Activated CD4-positive, alpha-beta T cell treated with anti-CD3 and anti-CD28 coated beads, Interleukin-2, amount 10 ng/mL, durations not matched to agents 24 days and 14 days (primary cell): Measurements from ENCODE around the gene WSB2. TPM values are rescaled to one million over a fixed set of nuclear protein-coding genes. Genes with fewer than 3 reads are reported as not detected.
"Not testable (repeated sequence)": the region's sequence is repeated elsewhere in the genome, so short reads cannot be mapped to it uniquely, and the experiment has no call there.

Experiments
- DNase-seq: peaks from one replicate; pipeline ENCODE4 v3.0.0; 2022
- H3K27ac Mint-ChIP-seq: one replicate; pipeline ENCODE4 v1.8.0; 2022; ENCODE audit warnings: mild to moderate bottlenecking, mixed read lengths
- H3K27me3 Mint-ChIP-seq: one replicate; pipeline ENCODE4 v1.8.0; 2022; ENCODE audit warnings: mixed read lengths
- H3K36me3 Mint-ChIP-seq: one replicate; pipeline ENCODE4 v1.8.0; 2022; ENCODE audit warnings: low read depth, mild to moderate bottlenecking, mixed read lengths
- H3K4me1 Mint-ChIP-seq: one replicate; pipeline ENCODE4 v1.8.0; 2021; ENCODE audit warnings: mixed read lengths
- H3K4me3 Mint-ChIP-seq: one replicate; pipeline ENCODE4 v1.8.0; 2022; ENCODE audit warnings: mild to moderate bottlenecking, moderate library complexity, mixed read lengths
- H3K9me3 Mint-ChIP-seq: one replicate; pipeline ENCODE4 v1.8.0; 2021; ENCODE audit warnings: mixed read lengths
- intact Hi-C: fragments of 100-400 bp; cut with micrococcal nuclease; formaldehyde crosslinking; loops from one replicate; pipeline ENCODE4 v1.15.1; 2023
- total RNA-seq: library from RNA; stranded (reverse); gene quantifications from 2 replicates; pipeline ENCODE4 v1.2.3, GENCODE V29; 2022

Gene WSB2
- total RNA-seq, 1 donor from 2014 or later: 129 TPM

GRCh38 chr12:118082161-118082560 is 21.2 kb upstream of the WSB2 start:
- Mint-ChIP-seq H3K27ac (no peak overlapping the region), H3K27me3 (no peaks in the 10 kb centered on the region), H3K36me3 (no peaks in the 10 kb centered on the region), H3K9me3 (no peaks in the 10 kb centered on the region), H3K4me3 (no peak overlapping the region), H3K4me1 (no peaks in the 10 kb centered on the region)
- intact Hi-C loops: no loop called here
- DNase-seq: no peak

- H3K27ac Mint-ChIP-seq, DNase-seq, H3K36me3 Mint-ChIP-seq, H3K27me3 Mint-ChIP-seq, intact Hi-C loops, H3K9me3 Mint-ChIP-seq, H3K4me3 Mint-ChIP-seq, H3K4me1 Mint-ChIP-seq: not testable (repeated sequence)
Measured at GRCh38 chr12:118081521-118081920, 20.5 kb upstream of the WSB2 start.

- H3K4me1 Mint-ChIP-seq: no peaks in the 10 kb centered on the region
- H3K9me3 Mint-ChIP-seq: no peaks in the 10 kb centered on the region
- no peak for DNase-seq
- no peaks in the 10 kb centered on the region for H3K27me3 Mint-ChIP-seq
- intact Hi-C loops: no loop called here
- H3K27ac Mint-ChIP-seq: no peak overlapping the region
- H3K36me3 Mint-ChIP-seq: no peaks in the 10 kb centered on the region
- no peak overlapping the region for H3K4me3 Mint-ChIP-seq
Measured at GRCh38 chr12:118073768-118074167, 12.8 kb upstream of the WSB2 start.

- intact Hi-C loops: no loop called here
- Mint-ChIP-seq H3K4me3 (no peak overlapping the region), H3K27ac (no peak overlapping the region), H3K27me3 (no peaks in the 10 kb centered on the region), H3K36me3 (peaks cover 6% of the 10 kb centered on the region), H3K9me3 (no peaks in the 10 kb centered on the region), H3K4me1 (peaks cover 18% of the 10 kb centered on the region)
- DNase-seq: no peak
Measured at GRCh38 chr12:118070650-118071049, 9.7 kb upstream of the WSB2 start.

- H3K9me3 Mint-ChIP-seq: no peaks in the 10 kb centered on the region
- peaks cover 14% of the 10 kb centered on the region for H3K36me3 Mint-ChIP-seq
- intact Hi-C loops: no loop called here
- H3K27me3 Mint-ChIP-seq: no peaks in the 10 kb centered on the region
- H3K4me3 Mint-ChIP-seq: no peak overlapping the region
- H3K27ac Mint-ChIP-seq: no peak overlapping the region
- H3K4me1 Mint-ChIP-seq: peaks cover 38% of the 10 kb centered on the region
- no peak for DNase-seq
Measured at GRCh38 chr12:118068445-118068844, 7.5 kb upstream of the WSB2 start.

- H3K27ac Mint-ChIP-seq: no peak overlapping the region
Measured at GRCh38 chr12:118065380-118065779, 4.4 kb upstream of the WSB2 start.

GRCh38 chr12:118064608-118065007 is 3.6 kb upstream of the WSB2 start:
- Mint-ChIP-seq H3K4me1 (peaks cover 54% of the 10 kb centered on the region), H3K4me3 (peak overlapping the region; percentile 93), H3K27me3 (no peaks in the 10 kb centered on the region), H3K9me3 (no peaks in the 10 kb centered on the region), H3K36me3 (peaks cover 29% of the 10 kb centered on the region), H3K27ac (peak overlapping the region; percentile 97)
- intact Hi-C loops: loop anchor here (2.0 to 5.0 kb wide), 2 partner anchors 38 to 293 kb away; no protein-coding TSS in a partner anchor
- peak; percentile 74 for DNase-seq

More at GRCh38 chr12:118065380-118065779, 4.4 kb upstream of the WSB2 start:
- Mint-ChIP-seq H3K4me1 (peaks cover 46% of the 10 kb centered on the region), H3K27me3 (no peaks in the 10 kb centered on the region), H3K4me3 (peak overlapping the region; percentile 93), H3K36me3 (peaks cover 26% of the 10 kb centered on the region), H3K9me3 (no peaks in the 10 kb centered on the region)
- no peak for DNase-seq
- intact Hi-C loops: loop anchor here (2.0 kb wide), 1 partner anchor 37 kb away; no protein-coding TSS in a partner anchor

GRCh38 chr12:118063576-118064391 is 2.8 kb upstream of the WSB2 start:
- intact Hi-C loops: loop anchor here (2.0 to 5.0 kb wide), 2 partner anchors 39 to 294 kb away; no protein-coding TSS in a partner anchor
- H3K27ac Mint-ChIP-seq: peak overlapping the region; percentile 97
- peaks cover 60% of the 10 kb centered on the region for H3K4me1 Mint-ChIP-seq
- peaks cover 31% of the 10 kb centered on the region for H3K36me3 Mint-ChIP-seq
- no peaks in the 10 kb centered on the region for H3K9me3 Mint-ChIP-seq
- H3K27me3 Mint-ChIP-seq: no peaks in the 10 kb centered on the region
- peak overlapping the region; percentile 93 for H3K4me3 Mint-ChIP-seq
- DNase-seq: no peak

GRCh38 chr12:118061873-118062843 is 1.2 kb upstream of the WSB2 start:
- peaks cover 54% of the 10 kb centered on the region for H3K4me1 Mint-ChIP-seq
- peaks cover 33% of the 10 kb centered on the region for H3K36me3 Mint-ChIP-seq
- peak overlapping the region; percentile 93 for H3K4me3 Mint-ChIP-seq
- peak overlapping the region; percentile 97 for H3K27ac Mint-ChIP-seq
- H3K9me3 Mint-ChIP-seq: no peaks in the 10 kb centered on the region
- no peaks in the 10 kb centered on the region for H3K27me3 Mint-ChIP-seq
- peak; percentile 74 for DNase-seq
- intact Hi-C loops: loop anchor here (1.0 to 5.0 kb wide), 5 partner anchors 17 to 315 kb away; partner anchors contain the start of genes PEBP1, RFC5 and SUDS3

GRCh38 chr12:118060301-118061010 is 523 bp downstream of the WSB2 start:
- Mint-ChIP-seq H3K36me3 (peaks cover 30% of the 10 kb centered on the region), H3K4me1 (peaks cover 50% of the 10 kb centered on the region), H3K9me3 (no peaks in the 10 kb centered on the region), H3K27ac (peak overlapping the region; percentile 96), H3K27me3 (no peaks in the 10 kb centered on the region), H3K4me3 (peak overlapping the region; percentile 93)
- intact Hi-C loops: loop anchor here (1.0 to 5.0 kb wide), 7 partner anchors 8 to 316 kb away; partner anchors contain the start of genes PEBP1, RFC5 and SUDS3
- peak; percentile 86 for DNase-seq

GRCh38 chr12:118059341-118060191 is 1.4 kb downstream of the WSB2 start:
- peak overlapping the region; percentile 96 for H3K27ac Mint-ChIP-seq
- intact Hi-C loops: loop anchor here (1.0 to 5.0 kb wide), 5 partner anchors 7 to 317 kb away; partner anchors contain the start of genes RFC5 and SUDS3
- H3K4me3 Mint-ChIP-seq: peak overlapping the region; percentile 93
- peaks cover 44% of the 10 kb centered on the region for H3K4me1 Mint-ChIP-seq
- H3K27me3 Mint-ChIP-seq: no peaks in the 10 kb centered on the region
- peaks cover 32% of the 10 kb centered on the region for H3K36me3 Mint-ChIP-seq
- DNase-seq: no peak
- H3K9me3 Mint-ChIP-seq: no peaks in the 10 kb centered on the region

GRCh38 chr12:118058881-118059280 is 2.1 kb downstream of the WSB2 start:
- Mint-ChIP-seq H3K4me3 (peak overlapping the region; percentile 93), H3K27me3 (no peaks in the 10 kb centered on the region), H3K36me3 (peaks cover 29% of the 10 kb centered on the region), H3K4me1 (peaks cover 37% of the 10 kb centered on the region), H3K9me3 (no peaks in the 10 kb centered on the region), H3K27ac (peak overlapping the region; percentile 96)
- no peak for DNase-seq
- intact Hi-C loops: no loop called here
